GM13976 (cell line): ENCODE measurements around the gene SNRNP70.

Source experiments
- DNase-seq: peaks from one replicate; pipeline ENCODE4 v3.0.0; 2012; ENCODE audit warnings: low spot score
- in situ Hi-C: fragments of 300-500 bp; cut with MboI; formaldehyde crosslinking; loops from one replicate; pipeline ENCODE4 v1.12.0; 2022; ENCODE audit warnings: low sequenced_read_pairs, mixed read lengths, inconsistent platforms; ENCODE audit not compliant: unreplicated experiment
- TF ChIP-seq, protein P1 (sequence below): IDR thresholded peaks from 2 replicates; pipeline ENCODE4 v1.5.1; 2012; ENCODE audit warnings: borderline replicate concordance, mild to moderate bottlenecking; ENCODE audit not compliant: insufficient read depth; ENCODE audit errors: extremely low read depth, missing control alignments, control extremely low read depth

Gene SNRNP70

DNA sequence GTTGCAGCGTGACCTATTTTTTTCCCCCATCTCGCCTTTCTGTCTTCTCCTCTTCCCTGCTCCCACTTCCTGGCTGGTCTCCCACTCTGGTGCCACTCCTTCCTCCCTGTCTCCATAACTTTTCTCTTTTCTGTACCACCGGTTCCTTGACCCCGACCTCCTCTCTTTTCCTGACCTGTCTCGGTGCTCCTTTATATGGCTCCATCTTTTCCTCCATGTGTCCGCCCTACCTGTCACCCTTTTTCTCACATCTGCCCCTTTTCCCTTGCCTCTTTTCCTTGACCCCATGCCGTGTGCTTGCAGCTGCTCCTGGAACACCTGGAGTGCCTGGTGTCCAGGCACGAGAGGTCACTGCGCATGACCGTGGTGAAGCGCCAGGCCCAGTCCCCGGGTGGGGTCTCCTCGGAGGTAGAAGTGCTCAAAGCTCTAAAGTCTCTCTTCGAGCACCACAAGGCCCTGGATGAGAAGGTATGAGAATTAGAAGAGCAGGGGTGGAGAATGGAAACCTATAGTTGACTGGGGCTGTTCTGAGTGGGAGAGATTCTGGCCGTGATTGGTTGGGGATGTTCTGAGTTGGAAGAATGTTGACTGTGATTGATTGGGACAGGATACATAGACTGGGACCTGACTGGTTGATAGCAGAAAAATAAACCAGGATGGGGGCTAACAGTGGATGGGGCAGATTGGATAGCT, 43.4 kb downstream of the SNRNP70 start:
- in situ Hi-C loops, result no loop called here
- TF ChIP-seq, protein P1, sequence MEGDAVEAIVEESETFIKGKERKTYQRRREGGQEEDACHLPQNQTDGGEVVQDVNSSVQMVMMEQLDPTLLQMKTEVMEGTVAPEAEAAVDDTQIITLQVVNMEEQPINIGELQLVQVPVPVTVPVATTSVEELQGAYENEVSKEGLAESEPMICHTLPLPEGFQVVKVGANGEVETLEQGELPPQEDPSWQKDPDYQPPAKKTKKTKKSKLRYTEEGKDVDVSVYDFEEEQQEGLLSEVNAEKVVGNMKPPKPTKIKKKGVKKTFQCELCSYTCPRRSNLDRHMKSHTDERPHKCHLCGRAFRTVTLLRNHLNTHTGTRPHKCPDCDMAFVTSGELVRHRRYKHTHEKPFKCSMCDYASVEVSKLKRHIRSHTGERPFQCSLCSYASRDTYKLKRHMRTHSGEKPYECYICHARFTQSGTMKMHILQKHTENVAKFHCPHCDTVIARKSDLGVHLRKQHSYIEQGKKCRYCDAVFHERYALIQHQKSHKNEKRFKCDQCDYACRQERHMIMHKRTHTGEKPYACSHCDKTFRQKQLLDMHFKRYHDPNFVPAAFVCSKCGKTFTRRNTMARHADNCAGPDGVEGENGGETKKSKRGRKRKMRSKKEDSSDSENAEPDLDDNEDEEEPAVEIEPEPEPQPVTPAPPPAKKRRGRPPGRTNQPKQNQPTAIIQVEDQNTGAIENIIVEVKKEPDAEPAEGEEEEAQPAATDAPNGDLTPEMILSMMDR, result no peak
- DNase-seq, result no peak

DNA sequence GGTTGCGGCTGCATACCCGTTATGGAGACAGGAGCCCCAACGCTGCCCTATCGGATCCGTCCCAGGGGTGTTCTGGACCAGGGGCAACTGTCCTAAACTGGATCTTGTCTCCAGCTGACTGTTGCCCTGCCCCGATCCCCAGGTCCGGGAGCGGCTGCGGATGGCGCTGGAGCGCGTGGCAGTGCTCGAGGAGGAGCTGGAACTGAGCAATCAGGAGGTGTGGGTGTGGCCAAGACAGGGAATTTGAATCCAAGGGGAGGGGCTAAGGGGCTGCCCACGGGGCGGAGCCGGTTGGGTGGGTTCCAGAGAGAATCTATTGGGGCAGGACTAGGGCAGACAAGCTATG, 44.0 kb downstream of the SNRNP70 start:
- no peak for DNase-seq
- in situ Hi-C loops, result no loop called here
- TF ChIP-seq, protein P1, result no peak

DNA sequence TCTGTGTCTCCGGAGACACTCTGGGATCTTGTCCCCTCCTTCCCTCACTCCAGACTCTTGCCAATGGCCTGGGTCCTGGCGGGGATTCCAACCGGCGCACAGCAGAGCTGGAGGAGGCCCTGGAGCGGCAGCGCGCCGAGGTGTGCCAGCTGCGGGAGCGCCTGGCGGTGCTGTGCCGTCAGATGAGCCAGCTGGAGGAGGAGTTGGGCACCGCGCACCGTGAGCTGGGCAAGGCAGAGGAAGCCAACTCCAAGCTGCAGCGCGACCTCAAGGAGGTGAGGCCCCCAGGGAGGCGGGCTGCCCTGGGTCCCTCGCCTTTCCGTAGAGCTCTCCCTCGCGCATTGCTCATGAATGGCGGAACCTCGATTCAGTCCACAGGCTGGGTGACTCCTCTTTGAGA, 45.1 kb downstream of the SNRNP70 start:
- in situ Hi-C loops, result no loop called here
- no peak for DNase-seq
- TF ChIP-seq, protein P1, result no peak

DNA sequence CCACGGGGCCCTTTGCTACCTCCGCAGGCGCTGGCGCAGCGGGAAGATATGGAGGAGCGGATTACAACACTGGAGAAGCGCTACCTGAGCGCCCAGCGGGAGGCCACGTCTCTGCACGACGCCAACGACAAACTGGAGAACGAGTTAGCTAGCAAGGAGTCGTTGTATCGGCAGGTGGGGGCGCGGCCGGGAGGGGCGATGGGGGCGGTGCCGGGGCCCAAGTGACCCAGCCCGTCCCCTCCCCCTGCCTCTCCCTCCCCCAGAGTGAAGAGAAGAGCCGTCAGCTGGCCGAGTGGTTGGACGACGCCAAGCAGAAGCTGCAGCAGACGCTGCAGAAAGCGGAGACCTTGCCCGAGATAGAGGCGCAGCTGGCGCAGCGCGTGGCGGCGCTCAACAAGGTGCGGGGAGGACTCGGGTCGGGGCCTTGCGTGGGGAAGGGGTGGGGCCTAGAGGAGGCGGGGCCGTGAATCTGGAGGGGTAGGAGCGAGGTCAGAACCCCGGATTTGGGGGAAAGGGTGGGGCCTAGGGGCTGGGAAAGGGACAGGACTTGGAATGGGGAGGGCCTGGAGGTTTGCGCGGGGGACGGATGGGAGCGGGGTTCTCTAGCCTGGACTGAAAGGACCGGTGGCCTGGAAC, 47.8 kb downstream of the SNRNP70 start:
- TF ChIP-seq, protein P1, result no peak
- in situ Hi-C loops, result no loop called here
- DNase-seq, result no peak

DNA sequence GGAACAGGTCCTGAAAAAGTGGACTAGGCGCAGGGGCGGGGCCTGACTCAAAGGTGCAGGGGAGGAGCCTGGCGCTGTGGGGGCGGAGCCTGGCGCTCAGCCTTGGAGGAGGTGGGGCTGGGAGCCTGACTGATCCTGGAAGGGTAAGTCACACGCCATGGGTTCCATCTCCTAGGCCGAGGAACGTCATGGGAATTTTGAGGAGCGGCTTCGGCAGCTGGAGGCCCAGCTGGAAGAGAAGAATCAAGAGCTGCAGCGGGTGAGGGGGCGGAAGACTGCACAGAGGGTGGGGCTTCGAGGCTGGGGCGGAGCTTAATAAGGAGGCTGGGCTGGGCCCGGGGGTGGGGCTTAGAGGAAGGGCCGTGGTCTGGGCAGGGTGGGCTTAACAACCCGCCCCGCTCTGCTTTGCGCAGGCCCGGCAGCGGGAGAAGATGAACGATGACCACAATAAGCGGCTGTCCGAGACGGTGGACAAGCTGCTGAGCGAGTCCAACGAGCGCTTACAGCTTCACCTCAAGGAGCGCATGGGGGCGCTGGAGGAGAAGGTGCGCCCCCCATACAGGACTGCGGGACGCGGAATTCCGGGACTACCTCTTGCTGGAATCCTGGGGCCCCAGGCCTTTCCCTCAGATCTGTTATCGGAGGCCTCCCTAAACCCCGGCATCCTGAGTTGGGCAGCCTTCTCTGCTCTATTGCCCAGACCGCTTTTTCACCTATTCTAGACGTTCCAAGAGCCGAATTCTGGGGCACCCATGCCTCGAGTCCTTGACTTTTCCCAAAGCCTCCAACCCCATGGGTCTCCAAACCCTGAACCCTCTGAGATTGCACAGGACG, 48.6 kb downstream of the SNRNP70 start:
- in situ Hi-C loops, result no loop called here
- DNase-seq, result peak; percentile 66
- TF ChIP-seq, protein P1, result no peak

DNA sequence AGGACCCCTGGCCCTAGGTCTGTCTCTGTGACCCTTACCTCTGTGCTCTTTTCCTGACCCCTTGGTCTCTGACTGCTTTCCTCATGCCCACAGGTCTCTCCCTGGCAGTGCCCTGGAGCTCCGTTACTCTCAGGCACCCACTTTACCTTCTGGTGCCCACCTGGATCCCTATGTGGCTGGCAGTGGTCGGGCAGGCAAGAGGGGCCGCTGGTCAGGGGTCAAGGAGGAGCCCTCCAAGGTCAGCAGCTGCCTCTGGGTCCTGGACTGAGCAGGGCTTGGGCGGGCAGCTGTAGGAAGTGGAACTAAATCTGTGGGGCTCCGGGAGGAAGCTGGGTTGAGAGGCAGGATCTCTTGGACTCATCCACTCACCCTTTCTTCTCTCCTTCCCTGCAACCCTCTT, 50.4 kb downstream of the SNRNP70 start:
- in situ Hi-C loops, result no loop called here

More for the DNA sequence above, 50.4 kb downstream of the SNRNP70 start:
- DNase-seq, result no peak
- TF ChIP-seq, protein P1, result no peak
